HG02938 (cell line): Measurements from ENCODE around the gene FBXL3.
"Not testable (repeated sequence)": the region's sequence is repeated elsewhere in the genome, so short reads cannot be mapped to it uniquely, and the experiment has no call there.

ENCODE experiments used
- ATAC-seq: cut with Tn5 transposase; IDR thresholded peaks from one replicate; pipeline ENCODE4 v1.9.1; 2021; ENCODE audit warnings: mild to moderate bottlenecking, moderate library complexity; ENCODE audit not compliant: unreplicated experiment

Gene FBXL3

DNA sequence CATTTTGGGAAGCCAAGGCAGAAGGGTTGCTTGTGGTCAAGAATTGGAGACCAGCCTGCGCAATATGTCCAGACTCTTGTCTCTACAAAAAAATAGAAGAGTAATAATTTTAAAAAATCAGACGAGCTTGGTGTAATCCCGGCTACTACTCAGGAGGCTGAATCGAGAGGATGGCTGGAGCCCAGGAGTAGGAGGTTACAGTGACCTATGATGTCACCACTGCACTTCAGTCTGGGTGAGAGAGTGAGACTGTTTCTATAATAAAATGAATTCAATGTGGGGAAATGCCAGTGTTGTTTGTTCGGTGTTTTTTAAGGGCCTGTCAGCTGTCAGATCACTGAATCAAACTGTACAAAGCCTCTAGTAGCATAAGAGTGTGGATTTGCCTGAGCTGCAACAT lies 1.2 kb upstream of the FBXL3 start:
- ATAC-seq: no peak

GRCh38 chr13:77026255-77026860 lies 601 bp downstream of the FBXL3 start:
- ATAC-seq: peak; percentile 44

DNA sequence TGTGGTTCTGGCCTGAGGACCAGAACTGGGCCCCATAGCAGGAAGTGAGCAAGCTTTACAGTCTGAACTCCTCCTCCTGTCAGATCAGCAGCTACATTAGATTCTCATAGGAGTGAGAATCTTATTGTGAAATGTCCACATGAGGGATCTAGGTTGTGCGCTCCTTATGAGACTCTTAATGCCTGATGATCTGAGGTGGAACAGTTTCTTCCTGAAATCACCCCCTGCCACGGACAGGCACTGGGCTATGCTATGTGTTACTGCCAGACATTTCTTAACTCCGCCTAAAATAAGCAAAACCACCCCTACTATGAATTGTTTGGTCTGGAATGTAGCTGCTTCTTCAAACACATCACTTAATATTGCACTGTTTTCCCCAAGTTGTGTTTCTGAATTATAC lies 4.6 kb downstream of the FBXL3 start:
- ATAC-seq: no peak

DNA sequence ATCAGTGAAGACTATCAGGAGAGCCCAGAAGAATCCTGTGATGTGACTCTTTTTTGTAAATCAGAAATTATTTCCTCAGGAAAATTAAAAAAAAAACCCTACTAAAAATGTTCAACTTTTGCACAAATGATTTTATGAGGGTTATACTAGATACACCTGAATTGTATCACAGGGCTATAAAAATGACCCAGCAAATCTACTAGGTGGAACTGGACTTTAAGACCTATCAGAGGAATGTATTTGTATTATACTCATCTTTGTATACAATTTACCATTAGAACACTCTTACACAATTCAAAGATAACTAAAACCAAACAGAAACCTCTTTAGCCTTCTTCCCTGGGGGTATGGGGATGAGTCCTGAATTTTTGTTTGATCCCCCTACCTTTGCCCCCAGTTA lies 7.2 kb downstream of the FBXL3 start:
- no peak for ATAC-seq

- no peak for ATAC-seq
Measured at GRCh38 chr13:77016888-77017623, 9.9 kb downstream of the FBXL3 start.

DNA sequence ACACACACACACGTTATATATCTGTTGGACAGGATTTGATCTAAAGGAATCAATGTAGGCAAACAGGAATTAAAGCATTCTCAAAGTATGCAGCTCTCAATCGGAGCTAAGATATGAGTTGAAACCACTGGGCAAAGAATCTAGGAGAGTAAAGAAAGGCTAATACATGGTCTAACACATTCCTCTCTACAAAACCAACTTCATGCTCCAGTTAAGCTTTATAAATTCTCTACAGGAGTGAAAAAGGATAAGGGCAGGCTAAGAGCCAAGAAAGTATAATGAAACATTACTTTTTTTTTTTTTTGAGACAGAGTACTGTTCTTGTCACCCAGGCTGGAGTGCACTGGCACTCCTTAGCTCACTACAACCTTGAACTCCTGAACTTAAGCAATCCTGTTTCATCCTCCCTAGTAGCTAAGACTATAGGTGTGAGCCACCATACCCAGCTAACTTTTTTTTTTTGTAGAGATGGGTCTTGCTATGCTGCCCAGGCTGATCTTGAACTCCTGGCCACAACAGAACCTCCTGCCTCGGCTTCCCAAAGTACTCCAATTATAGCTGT lies 10.6 kb downstream of the FBXL3 start:
- no peak for ATAC-seq

DNA sequence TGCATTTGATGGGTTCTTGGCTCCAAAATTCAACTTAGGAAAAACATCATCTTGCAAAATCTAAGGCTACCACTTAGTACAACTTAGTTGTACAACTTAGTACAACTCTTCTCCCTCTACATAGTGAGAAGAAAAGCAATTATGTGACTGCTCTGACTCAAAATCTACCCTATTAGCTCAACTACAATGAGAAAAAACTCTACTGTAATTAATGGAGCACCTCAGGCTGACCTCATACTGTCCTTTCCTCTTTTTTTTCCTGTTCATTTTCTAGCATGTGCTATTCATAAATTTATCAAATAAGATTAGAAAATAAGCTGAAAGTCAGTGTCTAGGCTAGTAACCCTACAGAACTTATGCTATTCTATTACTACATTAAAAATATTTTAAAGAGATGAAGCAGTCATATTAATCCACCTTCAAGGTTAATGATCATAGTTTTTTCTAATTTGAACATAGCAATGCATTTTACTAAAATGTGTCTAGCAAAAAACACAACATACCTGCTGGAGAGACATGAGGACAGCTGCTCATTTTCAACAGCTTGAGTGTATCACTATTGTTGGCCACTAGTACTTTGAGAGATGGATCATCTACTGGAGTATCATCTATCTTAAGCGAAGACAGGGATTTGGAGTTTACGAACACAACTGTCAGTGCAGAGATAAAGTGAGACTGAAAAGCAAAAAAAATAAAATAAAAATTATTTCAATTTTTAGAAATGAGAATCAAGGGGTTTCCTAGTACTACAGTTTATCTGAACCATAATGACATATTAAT lies 11.9 kb downstream of the FBXL3 start:
- ATAC-seq: no peak

DNA sequence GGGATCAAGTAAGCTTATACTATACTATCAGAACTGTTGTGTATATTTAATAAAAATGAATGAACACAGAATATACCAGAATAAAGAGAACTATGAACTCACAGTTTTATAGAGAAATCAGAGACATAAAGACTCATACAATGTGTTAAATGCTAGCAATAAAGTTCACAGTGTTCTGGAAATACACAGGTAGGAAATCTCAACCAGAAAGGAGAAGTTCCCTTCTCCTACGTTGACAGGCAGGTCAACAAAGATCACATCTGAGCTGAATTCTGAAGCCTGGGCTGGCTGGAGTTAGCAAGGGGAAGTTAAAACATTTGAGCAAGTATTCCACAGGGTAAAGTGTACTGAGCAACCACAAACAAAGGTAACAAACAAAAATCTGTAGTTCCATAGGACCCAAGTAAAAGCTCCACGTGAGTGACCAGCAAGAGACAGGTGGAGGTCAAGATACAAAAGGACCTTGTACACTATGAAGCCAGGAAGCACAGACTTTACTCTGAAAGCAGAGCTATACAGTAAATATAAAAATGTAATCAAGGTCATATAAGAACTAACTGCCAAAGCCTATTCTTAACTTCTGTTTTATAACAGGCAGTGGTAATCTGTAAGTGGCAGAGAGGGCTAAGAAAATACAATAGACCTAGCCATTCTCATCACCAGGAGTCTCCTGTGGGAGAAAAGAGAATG lies 13.0 kb downstream of the FBXL3 start:
- no peak for ATAC-seq

DNA sequence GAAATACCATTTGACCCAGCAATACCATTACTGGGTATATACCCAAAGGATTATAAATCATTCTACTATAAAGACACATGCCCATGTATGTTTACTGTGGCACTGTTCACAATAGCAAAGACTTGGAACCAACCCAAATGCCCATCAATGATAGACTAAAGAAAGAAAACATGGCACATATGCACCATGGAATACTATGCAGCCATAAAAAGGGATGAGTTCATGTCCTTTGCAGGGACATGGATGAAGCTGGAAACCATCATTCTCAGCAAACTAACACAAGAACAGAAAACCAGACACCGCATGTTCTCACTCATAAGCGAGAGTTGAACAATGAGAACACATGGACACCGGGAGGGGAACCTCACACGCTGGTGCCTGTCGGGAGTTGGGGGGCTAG lies 17.2 kb downstream of the FBXL3 start:
- not testable (repeated sequence) for ATAC-seq

DNA sequence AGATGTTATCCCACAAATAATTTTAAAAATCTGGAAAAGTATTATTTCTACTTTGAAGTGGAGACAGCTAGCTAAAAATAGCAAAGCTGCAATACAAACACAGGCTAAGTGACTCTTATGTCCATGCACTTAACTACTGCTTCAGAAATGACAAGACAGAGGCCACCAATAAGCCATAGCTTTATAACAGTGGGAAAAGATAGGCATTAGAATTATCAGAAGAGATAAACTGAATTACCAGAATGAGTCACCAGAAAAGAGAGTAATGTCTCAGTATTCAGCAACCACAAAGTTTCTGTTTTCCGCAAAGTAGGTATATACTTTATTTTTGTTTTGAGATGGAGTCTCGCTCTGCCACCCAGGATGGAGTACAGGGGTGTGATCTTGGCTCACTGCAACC lies 17.9 kb downstream of the FBXL3 start:
- ATAC-seq: peak; percentile 53

DNA sequence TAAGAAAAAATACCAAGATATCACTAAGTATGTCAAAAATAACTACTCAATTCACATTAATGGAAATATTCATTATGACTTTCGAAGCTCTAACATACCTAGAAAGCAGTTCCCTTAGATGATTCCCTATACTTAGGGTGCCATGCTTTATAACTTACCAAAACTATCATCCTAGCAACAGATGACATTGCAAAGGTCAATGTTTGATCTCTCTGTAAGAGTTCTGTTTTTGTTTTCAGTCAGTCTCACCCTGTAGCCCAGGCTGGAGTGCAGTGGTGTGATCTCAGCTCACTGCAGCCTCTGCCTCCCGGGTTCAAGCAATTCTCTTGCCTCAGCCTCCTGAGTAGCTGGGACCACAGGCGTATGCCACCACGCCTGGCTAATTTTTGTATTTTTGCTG lies 18.6 kb downstream of the FBXL3 start:
- peak; percentile 63 for ATAC-seq

GRCh38 chr13:77002590-77003190 lies 24.3 kb downstream of the FBXL3 start:
- no peak for ATAC-seq

GRCh38 chr13:77001963-77002587 lies 24.9 kb downstream of the FBXL3 start:
- no peak for ATAC-seq

DNA sequence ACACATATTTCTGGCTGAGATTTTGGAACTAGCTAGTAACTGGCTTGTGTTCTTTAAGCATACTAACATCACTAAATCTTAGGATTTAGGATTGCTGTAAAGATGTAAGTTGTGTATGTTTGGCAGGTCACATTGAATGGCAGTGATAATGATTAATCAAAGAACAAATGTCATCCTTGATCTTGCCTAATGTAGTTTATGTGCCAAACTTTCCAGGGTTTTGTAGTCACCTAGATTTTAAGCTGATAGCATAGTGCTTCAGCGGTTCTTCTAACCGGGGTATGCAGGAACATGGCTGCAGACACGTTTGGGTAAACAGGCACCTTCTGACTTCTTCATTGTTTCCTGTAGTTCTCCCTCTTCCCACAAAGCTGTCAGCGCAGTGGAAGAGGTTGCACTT lies 25.4 kb downstream of the FBXL3 start:
- ATAC-seq: no peak

DNA sequence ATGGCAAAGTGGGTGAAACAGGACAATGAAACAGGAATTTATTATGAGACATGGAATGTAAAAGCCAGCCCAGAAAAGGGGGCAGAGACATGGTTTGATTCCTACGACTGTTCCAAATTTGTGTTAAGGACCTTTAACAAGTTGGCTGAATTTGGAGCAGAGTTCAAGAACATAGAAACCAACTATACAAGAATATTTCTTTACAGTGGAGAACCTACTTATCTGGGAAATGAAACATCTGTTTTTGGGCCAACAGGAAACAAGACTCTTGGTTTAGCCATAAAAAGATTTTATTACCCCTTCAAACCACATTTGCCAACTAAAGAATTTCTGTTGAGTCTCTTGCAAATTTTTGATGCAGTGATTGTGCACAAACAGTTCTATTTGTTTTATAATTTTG lies 26.5 kb downstream of the FBXL3 start:
- no peak for ATAC-seq

DNA sequence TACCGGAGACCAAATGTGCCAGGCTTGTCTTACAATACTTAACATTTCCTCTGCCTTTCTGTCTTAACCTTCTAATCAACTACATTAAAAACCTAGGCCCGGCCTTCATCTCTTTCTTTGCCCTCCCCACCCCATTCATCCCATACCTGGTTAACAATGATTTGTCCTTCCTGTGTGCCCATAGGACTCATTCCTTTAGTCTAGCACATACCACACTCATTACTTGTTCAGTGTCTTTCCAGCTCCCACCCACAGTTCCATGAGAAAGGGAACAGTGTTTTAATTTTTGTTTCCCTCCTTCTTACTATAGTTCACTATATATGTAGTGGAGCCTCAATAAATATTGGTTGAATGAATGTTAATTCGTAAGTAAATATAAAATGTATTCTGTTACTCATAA lies 32.7 kb downstream of the FBXL3 start:
- ATAC-seq: no peak

- ATAC-seq: no peak
Measured at GRCh38 chr13:76993473-76993872, 33.5 kb downstream of the FBXL3 start.

GRCh38 chr13:76993021-76993420 lies 33.9 kb downstream of the FBXL3 start:
- ATAC-seq: no peak

GRCh38 chr13:76992548-76993001 lies 34.4 kb downstream of the FBXL3 start:
- ATAC-seq: no peak
